ENCODE results near the gene EIF4E2.

EIF4E2 gene

GRCh38 chr2:232575404-232575746 is 24.9 kb downstream of the EIF4E2 start:
- H3K27me3 Mint-ChIP-seq, result no peaks in the 10 kb centered on the region

DNA sequence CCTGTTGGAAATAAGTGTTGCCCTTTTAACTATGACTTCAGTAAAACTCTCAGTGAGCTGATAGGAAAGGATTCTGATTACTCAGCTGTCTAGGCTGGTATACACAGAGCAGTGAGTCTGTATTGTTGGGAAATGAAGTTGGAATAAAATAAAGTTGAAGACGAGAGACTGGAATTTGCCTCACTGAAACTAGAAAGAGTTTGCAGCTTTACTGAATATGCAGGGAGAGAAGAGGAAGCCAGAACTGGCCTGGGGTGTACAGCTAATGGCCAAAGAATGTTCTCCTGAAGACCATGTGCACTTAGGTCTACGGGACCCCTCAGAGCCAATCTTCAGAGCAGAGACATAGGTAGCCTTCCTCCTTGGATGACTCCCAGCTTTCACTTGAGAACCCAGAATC is 26.5 kb downstream of the EIF4E2 start:
- H3K27ac Mint-ChIP-seq, result no peak overlapping the region
- DNase-seq, result no peak
- ATAC-seq (replicated peaks), result no peak
- peaks cover 51 to 67% of the 10 kb centered on the region in 2 donors for H3K36me3 Mint-ChIP-seq
- H3K4me1 Mint-ChIP-seq, result peaks cover 0 to 3% of the 10 kb centered on the region in 2 donors
- no peaks in the 10 kb centered on the region for H3K9me3 Mint-ChIP-seq
- no peak overlapping the region for H3K4me3 Mint-ChIP-seq
- H3K27me3 Mint-ChIP-seq, result no peaks in the 10 kb centered on the region

More at GRCh38 chr2:232575404-232575746, 24.9 kb downstream of the EIF4E2 start:
- ATAC-seq (replicated peaks) (no peak), DNase-seq (no peak)
- Mint-ChIP-seq H3K36me3 (peaks cover 49 to 58% of the 10 kb centered on the region in 2 donors), H3K4me3 (no peak overlapping the region), H3K27ac (no peak overlapping the region), H3K4me1 (peaks cover 0 to 1% of the 10 kb centered on the region in 2 donors), H3K9me3 (no peaks in the 10 kb centered on the region)

- Mint-ChIP-seq H3K27ac (no peak overlapping the region), H3K27me3 (no peaks in the 10 kb centered on the region), H3K36me3 (peaks cover 57 to 72% of the 10 kb centered on the region in 2 donors), H3K4me3 (no peak overlapping the region), H3K4me1 (peaks cover 0 to 3% of the 10 kb centered on the region in 2 donors), H3K9me3 (no peaks in the 10 kb centered on the region)
- ATAC-seq (replicated peaks), result no peak
- DNase-seq, result no peak
These were observed 27.4 kb downstream of the EIF4E2 start for GRCh38 chr2:232577841-232578240.

DNA sequence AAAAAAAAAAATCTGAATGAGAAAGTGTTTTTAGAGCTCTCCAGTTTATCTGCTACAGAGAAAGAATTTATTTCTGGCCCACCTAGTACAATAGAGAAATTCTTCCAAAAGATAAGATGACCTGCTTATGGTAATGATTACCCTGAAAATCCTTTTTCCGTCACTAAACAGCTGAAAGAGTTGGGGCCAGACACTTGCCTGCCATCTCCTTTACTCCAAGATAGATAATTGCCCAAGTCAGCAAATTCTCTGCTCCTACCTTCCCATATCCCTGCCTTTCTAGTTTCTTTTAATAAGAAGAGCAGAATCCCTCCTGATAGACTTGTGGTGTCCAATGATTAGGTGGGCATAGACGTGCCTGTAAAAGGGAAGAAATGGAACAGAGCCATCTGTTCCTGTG is 28.1 kb downstream of the EIF4E2 start:
- Mint-ChIP-seq H3K36me3 (peaks cover 60 to 76% of the 10 kb centered on the region in 2 donors), H3K9me3 (no peaks in the 10 kb centered on the region), H3K27ac (no peak overlapping the region), H3K27me3 (no peaks in the 10 kb centered on the region), H3K4me3 (no peak overlapping the region), H3K4me1 (peaks cover 0 to 3% of the 10 kb centered on the region in 2 donors)
- DNase-seq, result no peak
- ATAC-seq (replicated peaks), result no peak

DNA sequence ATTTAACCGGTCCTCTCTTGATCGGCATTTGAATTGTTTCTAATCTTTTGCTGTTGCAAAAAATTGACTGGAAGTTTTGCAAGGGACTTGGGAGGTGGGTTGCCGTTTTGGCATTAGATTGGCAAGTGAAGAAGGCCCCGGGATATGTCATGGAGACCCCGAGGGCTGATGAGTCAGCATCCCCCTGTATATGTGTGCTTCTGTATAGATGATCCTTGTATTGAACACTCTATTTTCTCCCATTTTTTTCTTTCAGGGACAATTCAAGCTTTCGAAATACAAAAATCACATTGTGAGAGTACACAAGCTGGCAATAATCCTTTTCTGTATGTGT is 30.1 kb downstream of the EIF4E2 start:
- ATAC-seq (replicated peaks) (no peak), DNase-seq (no peak)
- Mint-ChIP-seq H3K27ac (peak overlapping the region; percentile 20), H3K4me3 (no peak overlapping the region), H3K36me3 (peaks cover 57 to 74% of the 10 kb centered on the region in 2 donors), H3K9me3 (no peaks in the 10 kb centered on the region), H3K4me1 (peaks cover 0 to 2% of the 10 kb centered on the region in 2 donors), H3K27me3 (no peaks in the 10 kb centered on the region)

DNA sequence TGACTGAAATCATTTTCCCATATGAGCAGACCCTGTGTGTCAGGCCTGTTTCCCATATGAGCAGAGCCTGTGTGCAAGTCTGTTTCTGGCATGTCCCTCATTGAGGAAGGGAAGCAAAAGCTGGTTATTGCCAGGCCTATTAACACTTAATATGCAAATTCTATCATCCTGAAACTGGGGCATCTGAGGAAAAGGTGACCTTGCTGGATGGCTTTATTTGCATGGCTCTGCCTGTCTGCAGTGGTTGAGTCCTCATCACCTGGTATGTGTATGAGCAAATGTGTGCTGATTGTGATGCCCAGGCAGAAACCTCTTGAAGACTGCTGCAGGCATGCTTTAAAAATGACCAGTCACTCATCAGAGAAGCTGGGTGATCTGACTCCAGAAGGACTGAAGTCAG is 31.2 kb downstream of the EIF4E2 start:
- H3K4me1 Mint-ChIP-seq, result peaks cover 0 to 2% of the 10 kb centered on the region in 2 donors
- no peak for ATAC-seq (replicated peaks)
- no peaks in the 10 kb centered on the region for H3K9me3 Mint-ChIP-seq
- H3K27ac Mint-ChIP-seq, result no peak overlapping the region
- H3K36me3 Mint-ChIP-seq, result peaks cover 52 to 66% of the 10 kb centered on the region in 2 donors
- no peak for DNase-seq
- no peaks in the 10 kb centered on the region for H3K27me3 Mint-ChIP-seq
- no peak overlapping the region for H3K4me3 Mint-ChIP-seq

GRCh38 chr2:232584238-232584637 is 33.7 kb downstream of the EIF4E2 start:
- ATAC-seq (replicated peaks), result no peak
- Mint-ChIP-seq H3K27ac (no peak overlapping the region), H3K4me1 (peaks cover 0 to 2% of the 10 kb centered on the region in 2 donors), H3K9me3 (no peaks in the 10 kb centered on the region), H3K4me3 (no peak overlapping the region), H3K36me3 (peaks cover 46 to 54% of the 10 kb centered on the region in 2 donors), H3K27me3 (no peaks in the 10 kb centered on the region)
- DNase-seq, result no peak

GRCh38 chr2:232586943-232587505 is 36.5 kb downstream of the EIF4E2 start:
- Mint-ChIP-seq H3K4me3 (no peak overlapping the region), H3K27me3 (no peaks in the 10 kb centered on the region), H3K36me3 (peaks cover 32 to 42% of the 10 kb centered on the region in 2 donors), H3K27ac (no peak overlapping the region), H3K9me3 (no peaks in the 10 kb centered on the region), H3K4me1 (no peaks in the 10 kb centered on the region)
- DNase-seq (no peak), ATAC-seq (replicated peaks) (no peak)

DNA sequence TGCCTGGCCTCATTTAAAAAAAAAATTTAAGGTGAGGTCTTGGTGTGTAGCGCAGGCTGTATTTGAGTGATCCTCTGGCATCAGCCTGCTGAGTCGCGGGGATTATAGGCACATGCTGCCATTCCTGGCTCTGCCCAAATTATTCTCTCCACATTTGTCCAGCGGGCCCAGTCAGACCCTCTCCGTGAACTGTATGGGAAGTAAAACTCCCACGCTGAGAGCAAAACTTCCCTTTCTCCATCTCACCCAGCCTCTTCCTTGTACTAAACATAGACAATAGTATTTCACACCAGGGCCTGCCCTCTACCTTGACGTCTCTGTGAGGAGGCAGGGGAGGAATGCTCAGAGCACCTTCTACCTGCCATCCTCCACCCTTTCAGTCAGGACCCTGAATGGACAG is 37.0 kb downstream of the EIF4E2 start:
- Mint-ChIP-seq H3K4me1 (no peaks in the 10 kb centered on the region), H3K9me3 (no peaks in the 10 kb centered on the region), H3K4me3 (no peak overlapping the region), H3K36me3 (peaks cover 28 to 37% of the 10 kb centered on the region in 2 donors), H3K27me3 (no peaks in the 10 kb centered on the region), H3K27ac (no peak overlapping the region)
- no peak for DNase-seq
- ATAC-seq (replicated peaks), result no peak

DNA sequence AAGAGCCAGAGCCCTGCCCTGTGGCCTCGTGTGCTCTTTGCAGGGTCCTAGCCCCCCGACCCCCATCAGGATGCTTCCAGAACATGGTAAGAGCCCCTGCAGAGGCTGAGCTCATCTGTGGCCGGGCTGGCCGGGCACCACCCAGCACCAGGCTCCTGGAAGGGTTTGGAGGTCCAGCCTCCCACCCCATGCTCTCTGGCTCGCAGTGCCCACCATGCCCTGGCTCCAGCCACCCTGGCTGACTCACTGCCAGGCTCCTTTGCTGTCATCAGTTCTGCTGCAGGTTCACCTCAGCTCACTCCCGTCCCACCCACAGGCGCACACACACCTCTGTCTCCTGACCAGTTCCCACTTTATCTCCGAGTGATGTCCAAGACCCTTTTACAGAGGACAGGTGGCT is 37.5 kb downstream of the EIF4E2 start:
- H3K27ac Mint-ChIP-seq, result no peak overlapping the region
- no peak for ATAC-seq (replicated peaks)

DNA sequence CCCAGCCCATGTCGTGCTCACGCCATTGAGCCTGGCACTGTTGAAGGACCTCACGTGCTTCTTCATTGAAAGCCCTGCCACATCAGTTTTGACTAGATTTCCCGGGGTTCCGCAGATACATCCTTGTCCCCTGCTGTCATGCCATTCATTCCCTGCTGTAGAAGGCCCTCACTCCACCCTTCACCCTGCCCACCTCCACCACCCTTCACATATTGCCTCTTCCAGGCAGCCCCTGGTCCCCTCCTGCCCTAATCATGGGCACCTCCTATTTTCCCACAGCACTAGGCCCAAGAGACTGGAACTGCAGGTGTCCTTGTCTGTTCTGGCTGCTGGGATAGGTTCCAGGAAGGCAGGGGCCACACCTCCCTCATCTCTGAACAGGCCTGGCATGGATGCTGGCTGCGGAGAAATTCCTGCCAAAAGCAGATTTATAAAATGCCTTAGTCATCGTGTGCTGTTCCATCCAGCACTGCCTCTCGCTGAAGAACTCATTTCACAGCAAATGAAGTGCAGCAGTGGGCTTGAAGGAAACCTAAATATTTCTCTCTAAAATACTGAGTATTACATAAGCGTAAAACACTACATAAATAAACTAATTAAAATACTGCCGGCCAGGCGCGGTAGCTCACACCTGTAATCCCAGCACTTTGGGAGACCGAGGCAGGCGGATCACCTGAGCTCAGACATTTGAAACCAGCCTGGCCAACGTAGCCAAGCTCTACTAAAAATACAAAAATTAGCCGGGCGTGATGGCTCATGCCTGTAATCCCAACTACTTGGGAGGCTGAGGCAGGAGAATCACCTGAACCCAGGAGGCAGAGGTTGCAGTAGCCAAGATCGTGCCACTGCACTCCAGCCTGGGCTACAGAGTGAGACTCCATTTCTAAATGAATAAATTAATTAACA is 38.4 kb downstream of the EIF4E2 start:
- H3K27ac Mint-ChIP-seq, result no peak overlapping the region
- H3K36me3 Mint-ChIP-seq, result peaks cover 16 to 24% of the 10 kb centered on the region in 2 donors
- no peak overlapping the region for H3K4me3 Mint-ChIP-seq
- DNase-seq (no peak), ATAC-seq (replicated peaks) (no peak)
- no peaks in the 10 kb centered on the region for H3K27me3 Mint-ChIP-seq
- H3K9me3 Mint-ChIP-seq, result no peaks in the 10 kb centered on the region
- H3K4me1 Mint-ChIP-seq, result peaks cover 0 to 4% of the 10 kb centered on the region in 2 donors

More for the DNA sequence above, 37.5 kb downstream of the EIF4E2 start:
- no peak for DNase-seq
- Mint-ChIP-seq H3K36me3 (peaks cover 22 to 31% of the 10 kb centered on the region in 2 donors), H3K9me3 (no peaks in the 10 kb centered on the region), H3K4me1 (peaks cover 0 to 3% of the 10 kb centered on the region in 2 donors), H3K27me3 (no peaks in the 10 kb centered on the region), H3K4me3 (no peak overlapping the region)

DNA sequence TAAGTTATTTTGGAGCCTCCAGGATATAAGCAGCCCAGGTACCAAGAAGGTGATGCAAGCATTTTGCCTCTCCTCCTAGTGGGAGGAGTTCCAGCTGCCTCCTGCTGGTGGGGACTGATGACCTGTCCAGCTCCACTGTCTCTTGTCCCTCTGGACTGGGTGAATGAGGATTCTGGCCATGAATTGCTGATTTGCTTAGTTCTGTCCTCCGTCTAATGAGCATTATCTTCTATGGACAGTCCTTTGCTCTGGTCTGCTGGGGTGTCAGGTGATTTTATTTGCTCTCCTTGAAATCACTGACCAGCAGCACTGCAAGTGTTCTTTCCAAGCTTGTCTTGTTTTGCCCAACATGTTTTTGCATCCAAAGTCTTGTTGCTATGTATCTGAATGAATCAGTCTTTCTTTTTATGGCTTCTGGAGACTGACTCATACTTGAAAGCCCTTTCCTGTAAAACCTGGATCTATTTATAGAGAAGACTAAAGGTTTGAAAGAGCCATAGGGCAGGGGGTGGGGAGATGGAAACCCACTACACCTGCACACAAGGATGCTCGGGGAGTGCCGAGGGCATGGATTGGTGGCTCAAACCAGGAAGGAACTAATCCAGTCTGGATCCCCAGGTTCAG is 42.4 kb downstream of the EIF4E2 start:
- peaks cover 0 to 4% of the 10 kb centered on the region in 2 donors for H3K4me1 Mint-ChIP-seq
- H3K27me3 Mint-ChIP-seq, result no peaks in the 10 kb centered on the region
- DNase-seq (no peak), ATAC-seq (replicated peaks) (no peak)
- H3K27ac Mint-ChIP-seq, result no peak overlapping the region
- no peaks in the 10 kb centered on the region for H3K9me3 Mint-ChIP-seq
- H3K4me3 Mint-ChIP-seq, result no peak overlapping the region
- H3K36me3 Mint-ChIP-seq, result peaks cover 9 to 14% of the 10 kb centered on the region in 2 donors

DNA sequence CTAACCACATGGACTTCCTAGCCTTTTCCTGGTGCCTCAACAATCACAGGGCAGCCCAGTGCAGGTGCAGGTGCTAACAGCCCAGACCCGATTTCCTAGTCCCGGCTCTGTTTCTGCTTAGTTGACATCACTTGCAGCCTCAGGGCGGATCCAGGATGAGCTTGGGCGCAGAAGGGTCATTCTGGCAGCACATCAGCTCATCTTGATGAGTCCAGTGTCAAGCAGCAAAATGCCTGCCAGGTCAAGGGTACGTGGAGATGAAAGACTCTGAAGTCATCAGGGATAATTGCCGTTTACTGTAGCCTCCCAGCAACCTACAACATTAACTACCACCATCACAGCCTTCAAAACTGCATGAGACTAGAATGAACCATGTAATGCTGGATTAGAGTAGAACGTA is 43.5 kb downstream of the EIF4E2 start:
- Mint-ChIP-seq H3K4me1 (peaks cover 0 to 4% of the 10 kb centered on the region in 2 donors), H3K27me3 (no peaks in the 10 kb centered on the region), H3K9me3 (no peaks in the 10 kb centered on the region), H3K27ac (no peak overlapping the region), H3K4me3 (no peak overlapping the region), H3K36me3 (peaks cover 6 to 7% of the 10 kb centered on the region in 2 donors)
- no peak for DNase-seq
- ATAC-seq (replicated peaks), result no peak

- DNase-seq, result no peak
- no peak overlapping the region for H3K4me3 Mint-ChIP-seq
- peaks cover 0 to 4% of the 10 kb centered on the region in 2 donors for H3K4me1 Mint-ChIP-seq
- ATAC-seq (replicated peaks), result no peak
- H3K27me3 Mint-ChIP-seq, result no peaks in the 10 kb centered on the region
- H3K36me3 Mint-ChIP-seq, result peaks cover 4% of the 10 kb centered on the region in 2 donors
- H3K27ac Mint-ChIP-seq, result no peak overlapping the region
- no peaks in the 10 kb centered on the region for H3K9me3 Mint-ChIP-seq
These were observed 47.0 kb downstream of the EIF4E2 start for GRCh38 chr2:232597362-232598079.
